Measurements from ENCODE around the gene FAM177B.

GRCh38 chr1:222728746-222729145 is 8.3 kb upstream of the FAM177B start:
- TF ChIP-seq TAF1 (conservative IDR thresholded peaks at IDR 0.05) (no peak), CTCF (IDR thresholded peaks at IDR 0.05; ENCODE audit: low read depth, low read length, missing input control) (no peak), MAX (IDR thresholded peaks at IDR 0.05) (no peak), REST (IDR thresholded peaks at IDR 0.05) (no peak), YY1 (IDR thresholded peaks at IDR 0.05) (no peak), GABPA (IDR thresholded peaks at IDR 0.05 in 1 of 2, conservative IDR thresholded peaks at IDR 0.05 in 1 of 2) (no peak)

Data from liver (tissue), 3 donors.